Coronary artery (tissue), 2 donors: ENCODE data around the gene GPR35.

Experiments used
- DNase-seq: peaks from one replicate; pipeline ENCODE4 v3.0.0-alpha.2; 2017; ENCODE audit warnings: low spot score
- H3K27ac ChIP-seq, 2 donors: fragments of 200-600 bp; sonication (generic); one replicate each; pipeline ENCODE4 v1.5.1; 2016 to 2019
- H3K4me3 ChIP-seq: fragments of 200-600 bp; sonication (generic); 2 replicates; pipeline ENCODE4 v1.5.1; 2016; ENCODE audit warnings: mild to moderate bottlenecking, moderate library complexity
- CTCF ChIP-seq: fragments of 200-600 bp; sonication (generic); IDR thresholded peaks from one replicate; pipeline ENCODE4 v1.5.1; 2019; ENCODE audit warnings: antibody characterized with exemption

Gene GPR35

GRCh38 chr2:240645801-240646175 is 20.5 kb downstream of the GPR35 start:
- no peak overlapping the region for H3K4me3 ChIP-seq
- no peak for TF ChIP-seq CTCF
- no peak for DNase-seq
- H3K27ac ChIP-seq, result no peak overlapping the region

- Histone ChIP-seq H3K27ac (no peak overlapping the region), H3K4me3 (no peak overlapping the region)
- peak; percentile 70 for DNase-seq
- TF ChIP-seq CTCF, result no peak
Observed at GRCh38 chr2:240646176-240646899, 21.1 kb downstream of the GPR35 start.

GRCh38 chr2:240646900-240647502 is 21.7 kb downstream of the GPR35 start:
- no peak overlapping the region for H3K27ac ChIP-seq
- TF ChIP-seq CTCF, result no peak
- DNase-seq, result peak; percentile 64

GRCh38 chr2:240647503-240648154 is 22.3 kb downstream of the GPR35 start:
- no peak overlapping the region for H3K27ac ChIP-seq
- no peak overlapping the region for H3K4me3 ChIP-seq
- no peak for TF ChIP-seq CTCF
- peak; percentile 68 for DNase-seq

More at GRCh38 chr2:240646900-240647502, 21.7 kb downstream of the GPR35 start:
- no peak overlapping the region for H3K4me3 ChIP-seq

- Histone ChIP-seq H3K4me3 (no peak overlapping the region), H3K27ac (no peak overlapping the region)
- TF ChIP-seq CTCF, result no peak
- DNase-seq, result peak; percentile 56
Observed at GRCh38 chr2:240648155-240648649, 22.9 kb downstream of the GPR35 start.

GRCh38 chr2:240648650-240649275 is 23.5 kb downstream of the GPR35 start:
- no peak overlapping the region for H3K27ac ChIP-seq
- H3K4me3 ChIP-seq, result no peak overlapping the region
- no peak for TF ChIP-seq CTCF
- peak; percentile 64 for DNase-seq
